ENCODE results near the gene FGG. TPM values are rescaled to one million over a fixed set of nuclear protein-coding genes. Genes with fewer than 3 reads are reported as not detected.
A peak's percentile ranks its signal among the peaks of the same experiment; 100 is the strongest.

FGG gene
- total and polyA plus RNA-seq, 2 of the 13 experiments (the other 11 are each of a cell fraction or from before 2014, with no cell fraction given): 1,037 to 2,423 TPM

DNA sequence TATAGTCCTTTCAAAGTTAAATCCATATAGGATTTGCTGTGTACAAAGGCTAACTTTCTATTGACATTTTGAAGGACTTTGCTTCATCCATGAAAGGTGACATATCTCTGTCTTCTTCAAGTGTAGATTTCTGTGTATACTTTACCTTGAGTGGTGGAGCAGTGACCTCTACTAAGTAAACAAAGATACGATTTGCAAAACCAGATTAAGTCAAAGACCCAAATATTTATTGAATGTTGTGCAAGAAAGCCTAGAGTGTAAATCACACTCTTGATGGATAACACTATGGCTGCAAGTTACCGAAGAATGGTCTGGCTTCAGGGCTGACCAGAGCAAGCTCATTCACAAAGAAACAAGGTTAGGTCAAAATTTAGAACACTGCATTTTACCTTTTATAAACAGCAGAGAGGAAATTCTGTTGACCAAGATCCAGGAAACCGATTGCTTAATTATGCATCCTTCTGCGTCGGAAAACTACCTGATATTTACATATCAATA is 5.4 kb upstream of the FGG start (continued):
- no peak for TF ChIP-seq EED (CRISPR knock-in tag; IDR thresholded peaks at IDR 0.05)
- peak; percentile 5 for TF ChIP-seq ZFP36 (IDR thresholded peaks at IDR 0.05; ENCODE audit: borderline replicate concordance, low read depth, low read length, partially characterized antibody)
- peak; percentile 92 for TF ChIP-seq PHF21A (CRISPR knock-in tag; IDR thresholded peaks at IDR 0.05)
- TF ChIP-seq RXRA (CRISPR knock-in tag; IDR thresholded peaks at IDR 0.05): peak; percentile 92; the same call in 1 of the 2 replicates
- no peak for TF ChIP-seq ZNF678 (CRISPR knock-in tag; IDR thresholded peaks at IDR 0.05)
- peak; percentile 100 for TF ChIP-seq BCL6 (CRISPR knock-in tag; IDR thresholded peaks at IDR 0.05)
- TF ChIP-seq, protein P1, sequence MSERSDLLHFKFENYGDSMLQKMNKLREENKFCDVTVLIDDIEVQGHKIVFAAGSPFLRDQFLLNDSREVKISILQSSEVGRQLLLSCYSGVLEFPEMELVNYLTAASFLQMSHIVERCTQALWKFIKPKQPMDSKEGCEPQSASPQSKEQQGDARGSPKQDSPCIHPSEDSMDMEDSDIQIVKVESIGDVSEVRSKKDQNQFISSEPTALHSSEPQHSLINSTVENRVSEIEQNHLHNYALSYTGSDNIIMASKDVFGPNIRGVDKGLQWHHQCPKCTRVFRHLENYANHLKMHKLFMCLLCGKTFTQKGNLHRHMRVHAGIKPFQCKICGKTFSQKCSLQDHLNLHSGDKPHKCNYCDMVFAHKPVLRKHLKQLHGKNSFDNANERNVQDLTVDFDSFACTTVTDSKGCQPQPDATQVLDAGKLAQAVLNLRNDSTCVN (CRISPR knock-in tag; IDR thresholded peaks at IDR 0.05; ENCODE audit: borderline replicate concordance): no peak
- TF ChIP-seq HMG20A (CRISPR knock-in tag; IDR thresholded peaks at IDR 0.05; ENCODE audit: borderline replicate concordance): peak; percentile 100
- peak; percentile 99 for TF ChIP-seq HNF4A (CRISPR knock-in tag; IDR thresholded peaks at IDR 0.05)
- TF ChIP-seq MLLT10 (CRISPR knock-in tag; IDR thresholded peaks at IDR 0.05): no peak
- no peak for TF ChIP-seq ZNF619 (CRISPR knock-in tag; IDR thresholded peaks at IDR 0.05)
- TF ChIP-seq TRIM24 (CRISPR knock-in tag; IDR thresholded peaks at IDR 0.05): no peak
- peak; percentile 91; the same call in 1 of the 2 replicates for TF ChIP-seq HOXA9 (CRISPR knock-in tag; IDR thresholded peaks at IDR 0.05; ENCODE audit: borderline replicate concordance)
- TF ChIP-seq NAIF1 (CRISPR knock-in tag; IDR thresholded peaks at IDR 0.05; ENCODE audit: borderline replicate concordance): 0 out of 2 replicates have a peak, but pooled peaks have one; percentile 25
- TF ChIP-seq NCOA2 (CRISPR knock-in tag; IDR thresholded peaks at IDR 0.05): peak; percentile 100
- TF ChIP-seq KLF11 (CRISPR knock-in tag; IDR thresholded peaks at IDR 0.05): peak; percentile 91
- TF ChIP-seq, protein P2, sequence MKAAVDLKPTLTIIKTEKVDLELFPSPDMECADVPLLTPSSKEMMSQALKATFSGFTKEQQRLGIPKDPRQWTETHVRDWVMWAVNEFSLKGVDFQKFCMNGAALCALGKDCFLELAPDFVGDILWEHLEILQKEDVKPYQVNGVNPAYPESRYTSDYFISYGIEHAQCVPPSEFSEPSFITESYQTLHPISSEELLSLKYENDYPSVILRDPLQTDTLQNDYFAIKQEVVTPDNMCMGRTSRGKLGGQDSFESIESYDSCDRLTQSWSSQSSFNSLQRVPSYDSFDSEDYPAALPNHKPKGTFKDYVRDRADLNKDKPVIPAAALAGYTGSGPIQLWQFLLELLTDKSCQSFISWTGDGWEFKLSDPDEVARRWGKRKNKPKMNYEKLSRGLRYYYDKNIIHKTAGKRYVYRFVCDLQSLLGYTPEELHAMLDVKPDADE (CRISPR knock-in tag; IDR thresholded peaks at IDR 0.05): no peak
- 0 out of 2 replicates have a peak, but pooled peaks have one; percentile 70 for TF ChIP-seq ZSCAN20 (CRISPR knock-in tag; IDR thresholded peaks at IDR 0.05; ENCODE audit: borderline replicate concordance)
- TF ChIP-seq RFX3 (CRISPR knock-in tag; IDR thresholded peaks at IDR 0.05): peak; percentile 56
- TF ChIP-seq, protein P3, sequence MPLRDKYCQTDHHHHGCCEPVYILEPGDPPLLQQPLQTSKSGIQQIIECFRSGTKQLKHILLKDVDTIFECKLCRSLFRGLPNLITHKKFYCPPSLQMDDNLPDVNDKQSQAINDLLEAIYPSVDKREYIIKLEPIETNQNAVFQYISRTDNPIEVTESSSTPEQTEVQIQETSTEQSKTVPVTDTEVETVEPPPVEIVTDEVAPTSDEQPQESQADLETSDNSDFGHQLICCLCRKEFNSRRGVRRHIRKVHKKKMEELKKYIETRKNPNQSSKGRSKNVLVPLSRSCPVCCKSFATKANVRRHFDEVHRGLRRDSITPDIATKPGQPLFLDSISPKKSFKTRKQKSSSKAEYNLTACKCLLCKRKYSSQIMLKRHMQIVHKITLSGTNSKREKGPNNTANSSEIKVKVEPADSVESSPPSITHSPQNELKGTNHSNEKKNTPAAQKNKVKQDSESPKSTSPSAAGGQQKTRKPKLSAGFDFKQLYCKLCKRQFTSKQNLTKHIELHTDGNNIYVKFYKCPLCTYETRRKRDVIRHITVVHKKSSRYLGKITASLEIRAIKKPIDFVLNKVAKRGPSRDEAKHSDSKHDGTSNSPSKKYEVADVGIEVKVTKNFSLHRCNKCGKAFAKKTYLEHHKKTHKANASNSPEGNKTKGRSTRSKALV (CRISPR knock-in tag; IDR thresholded peaks at IDR 0.05): peak; percentile 30; the same call in 1 of the 2 replicates
- peak; percentile 94; the same call in 1 of the 2 replicates for TF ChIP-seq MIER3 (CRISPR knock-in tag; IDR thresholded peaks at IDR 0.05; ENCODE audit: borderline replicate concordance)
- no peak for TF ChIP-seq ZNF674 (CRISPR knock-in tag; IDR thresholded peaks at IDR 0.05; ENCODE audit: low read depth)
- TF ChIP-seq SIN3B (IDR thresholded peaks at IDR 0.05; ENCODE audit: low read length): no peak
- TF ChIP-seq SMC3 (IDR thresholded peaks at IDR 0.05; ENCODE audit: low read length): peak; percentile 53; the same call in 1 of the 2 replicates
- no peak for TF ChIP-seq ZNF883 (CRISPR knock-in tag; IDR thresholded peaks at IDR 0.05; ENCODE audit: not compliant biosample characterization)
- peak; percentile 100 for TF ChIP-seq NR2F2 (IDR thresholded peaks at IDR 0.05; ENCODE audit: borderline replicate concordance, low read depth)
- TF ChIP-seq ZNF589 (CRISPR knock-in tag; conservative IDR thresholded peaks at IDR 0.05): peak; percentile 84; the same call in 1 of the 2 replicates
- TF ChIP-seq NFYC (CRISPR knock-in tag; IDR thresholded peaks at IDR 0.05): peak; percentile 17; the same call in 1 of the 2 replicates
- peak; percentile 72; the same call in 1 of the 2 replicates for TF ChIP-seq POGZ (CRISPR knock-in tag; IDR thresholded peaks at IDR 0.05)
- TF ChIP-seq SP1 (IDR thresholded peaks at IDR 0.05): no peak
- TF ChIP-seq SP1 (CRISPR knock-in tag; IDR thresholded peaks at IDR 0.05): peak; percentile 45; the same call in 1 of the 2 replicates

All from HepG2 (cell line).